ENCODE measurements around the gene PHACTR2. TPM values are rescaled to one million over a fixed set of nuclear protein-coding genes. Genes with fewer than 3 reads are reported as not detected.

Gene PHACTR2
- total RNA-seq, 4 donors from 2014 or later: 50.8 to 102 (median 65.1) TPM

DNA sequence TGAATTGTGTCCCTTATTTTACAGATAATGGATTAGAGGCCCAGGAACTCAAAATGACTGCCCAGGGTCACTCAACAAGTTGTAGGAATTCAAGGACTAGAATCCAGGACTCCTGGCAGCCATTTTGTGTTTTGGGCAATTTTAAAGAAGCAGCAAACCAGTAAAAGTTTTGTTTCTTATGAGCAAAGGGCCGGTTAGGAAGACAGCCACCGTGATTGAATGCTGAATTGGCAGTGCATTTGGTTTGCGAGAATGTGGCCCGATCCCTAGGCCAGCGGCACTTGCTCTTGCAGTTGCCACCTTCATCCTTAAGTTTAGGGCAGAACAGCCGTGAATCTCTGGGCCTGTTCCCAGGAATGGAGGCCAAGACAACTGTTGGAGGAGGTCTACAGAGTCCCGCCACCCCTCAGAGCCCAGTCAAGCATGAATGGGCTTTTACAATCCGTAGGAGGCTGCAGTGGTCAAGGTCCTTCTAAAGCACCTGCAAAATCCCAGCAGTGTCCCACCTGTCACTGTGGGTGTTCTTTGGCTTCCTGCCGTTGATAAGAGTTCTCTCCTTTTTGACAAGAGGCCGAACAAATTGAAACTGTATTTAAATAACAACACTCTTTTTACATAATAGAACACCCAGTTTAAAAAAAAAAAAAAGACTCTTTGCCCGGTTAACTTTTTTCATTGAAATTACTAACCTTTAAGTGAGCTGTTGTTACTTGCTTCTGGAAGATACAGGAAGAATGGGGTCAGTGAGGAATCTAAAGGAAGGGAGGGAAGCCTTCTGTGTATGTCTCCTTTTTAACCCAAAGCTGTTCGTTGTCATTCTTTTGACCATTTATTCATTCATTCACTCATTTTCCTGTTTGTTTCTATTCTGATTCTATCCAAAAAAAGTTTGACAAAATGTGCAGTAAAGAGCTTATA lies 68.7 kb downstream of the PHACTR2 start:
- no peak for ATAC-seq (ENCODE audit: low FRiP score)
- TF ChIP-seq, protein P1, sequence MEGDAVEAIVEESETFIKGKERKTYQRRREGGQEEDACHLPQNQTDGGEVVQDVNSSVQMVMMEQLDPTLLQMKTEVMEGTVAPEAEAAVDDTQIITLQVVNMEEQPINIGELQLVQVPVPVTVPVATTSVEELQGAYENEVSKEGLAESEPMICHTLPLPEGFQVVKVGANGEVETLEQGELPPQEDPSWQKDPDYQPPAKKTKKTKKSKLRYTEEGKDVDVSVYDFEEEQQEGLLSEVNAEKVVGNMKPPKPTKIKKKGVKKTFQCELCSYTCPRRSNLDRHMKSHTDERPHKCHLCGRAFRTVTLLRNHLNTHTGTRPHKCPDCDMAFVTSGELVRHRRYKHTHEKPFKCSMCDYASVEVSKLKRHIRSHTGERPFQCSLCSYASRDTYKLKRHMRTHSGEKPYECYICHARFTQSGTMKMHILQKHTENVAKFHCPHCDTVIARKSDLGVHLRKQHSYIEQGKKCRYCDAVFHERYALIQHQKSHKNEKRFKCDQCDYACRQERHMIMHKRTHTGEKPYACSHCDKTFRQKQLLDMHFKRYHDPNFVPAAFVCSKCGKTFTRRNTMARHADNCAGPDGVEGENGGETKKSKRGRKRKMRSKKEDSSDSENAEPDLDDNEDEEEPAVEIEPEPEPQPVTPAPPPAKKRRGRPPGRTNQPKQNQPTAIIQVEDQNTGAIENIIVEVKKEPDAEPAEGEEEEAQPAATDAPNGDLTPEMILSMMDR (IDR thresholded peaks at IDR 0.05): no peak
- no peak for DNase-seq (ENCODE audit: low spot score)

DNA sequence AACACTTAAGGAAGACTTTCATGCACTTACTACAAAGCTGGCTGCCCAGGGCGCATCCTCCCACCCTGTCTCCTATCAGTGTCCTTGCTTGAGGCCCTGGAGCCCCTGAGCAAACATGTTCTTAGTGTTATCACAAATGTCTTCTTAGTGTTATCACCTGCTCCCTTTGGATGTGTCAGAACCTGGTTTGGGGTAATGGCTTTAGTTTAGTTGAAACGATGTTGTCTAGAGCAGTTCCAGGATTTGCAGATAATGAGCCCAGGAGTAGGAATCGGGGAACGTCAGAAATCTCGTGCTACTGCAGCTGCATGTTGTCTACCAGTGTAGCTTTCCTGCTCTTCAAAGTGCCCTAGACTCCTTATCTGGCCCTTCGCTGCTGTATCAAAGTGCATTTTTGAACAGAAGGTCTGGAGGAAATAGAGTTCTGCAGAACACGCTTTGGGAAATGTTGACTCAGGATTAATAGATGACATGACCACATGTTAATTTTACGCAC lies 69.6 kb downstream of the PHACTR2 start:
- TF ChIP-seq, protein P1 (IDR thresholded peaks at IDR 0.05): no peak
- ATAC-seq (ENCODE audit: low FRiP score) (no peak), DNase-seq (ENCODE audit: low spot score) (no peak)

DNA sequence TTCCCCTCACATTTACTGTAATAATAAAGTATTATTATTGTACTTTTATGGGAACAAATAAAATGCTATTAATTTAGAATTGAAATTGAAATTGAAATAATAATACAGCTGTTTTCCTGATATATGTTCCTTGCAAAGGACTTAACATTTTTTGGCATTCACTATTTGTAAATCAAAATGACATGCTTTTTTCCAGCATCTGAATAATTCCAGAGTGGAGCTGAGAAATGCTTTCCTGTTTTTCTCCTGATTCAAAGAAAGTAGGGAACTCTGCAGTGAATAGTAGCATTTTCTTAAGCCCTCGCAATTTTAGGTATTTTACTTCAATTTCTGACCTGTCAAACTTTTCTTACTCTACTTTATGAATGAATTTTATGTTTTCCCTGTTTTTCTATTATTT lies 72.1 kb downstream of the PHACTR2 start:
- ATAC-seq (ENCODE audit: low FRiP score) (no peak), DNase-seq (ENCODE audit: low spot score) (no peak)
- TF ChIP-seq, protein P1 (IDR thresholded peaks at IDR 0.05): no peak

DNA sequence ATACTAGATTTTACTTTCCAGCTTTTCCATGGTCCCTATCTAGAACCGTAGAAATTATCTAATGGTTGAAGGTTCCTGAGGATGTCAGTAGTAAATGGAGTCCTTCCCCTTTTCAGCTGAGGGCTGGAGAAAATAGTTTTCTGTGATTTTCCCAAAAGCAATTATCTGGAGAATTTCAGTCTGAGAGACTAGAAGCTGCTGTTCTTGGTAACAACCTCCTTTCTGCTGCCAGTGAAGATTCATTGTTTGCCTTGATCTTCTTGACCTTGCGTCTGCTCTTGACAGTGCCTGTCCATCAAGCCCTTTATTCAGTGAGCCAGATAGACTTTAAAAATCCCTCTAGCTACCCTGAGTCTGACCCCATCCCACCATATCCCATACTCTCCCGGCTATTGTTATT lies 73.1 kb downstream of the PHACTR2 start:
- no peak for DNase-seq (ENCODE audit: low spot score)
- no peak for ATAC-seq (ENCODE audit: low FRiP score)
- TF ChIP-seq, protein P1 (IDR thresholded peaks at IDR 0.05): no peak

DNA sequence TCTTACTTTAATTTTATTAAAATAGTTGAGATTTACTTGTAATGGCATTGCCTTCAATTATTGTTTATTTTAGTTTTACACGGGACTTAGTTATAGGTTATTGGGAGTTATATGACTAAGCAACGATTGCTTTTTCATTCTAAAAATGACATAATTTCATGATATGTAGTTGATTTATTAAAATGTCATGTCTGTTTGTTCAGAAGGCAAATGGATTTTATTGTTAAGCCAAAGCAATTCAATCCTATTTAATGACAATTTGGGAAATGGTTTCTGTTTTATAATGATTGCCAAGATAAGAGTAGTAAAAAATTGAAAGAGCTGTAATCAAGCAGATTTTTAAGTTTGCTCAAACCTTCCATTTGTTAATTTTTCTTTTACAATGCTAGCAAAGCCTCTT lies 74.7 kb downstream of the PHACTR2 start:
- TF ChIP-seq, protein P1 (IDR thresholded peaks at IDR 0.05): no peak
- no peak for ATAC-seq (ENCODE audit: low FRiP score)
- DNase-seq (ENCODE audit: low spot score): no peak

DNA sequence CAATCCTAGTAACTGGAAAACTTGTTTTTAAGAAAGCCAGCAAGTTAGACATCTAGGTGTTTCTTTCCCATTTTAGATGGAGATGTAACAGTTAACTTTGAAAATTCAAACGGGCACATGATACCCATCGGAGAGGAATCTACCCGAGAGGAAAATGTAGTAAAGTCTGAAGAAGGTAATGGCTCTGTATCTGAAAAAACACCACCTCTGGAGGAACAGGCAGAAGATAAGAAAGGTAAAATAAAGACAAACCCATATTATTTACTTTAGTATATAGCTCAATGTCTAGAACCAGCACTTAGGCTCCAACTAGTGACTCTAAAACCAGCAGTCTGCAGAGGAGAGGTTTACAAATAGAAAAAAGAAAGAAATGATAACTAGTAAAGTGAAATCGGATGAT lies 75.9 kb downstream of the PHACTR2 start:
- ATAC-seq (ENCODE audit: low FRiP score) (no peak), DNase-seq (ENCODE audit: low spot score) (no peak)
- TF ChIP-seq, protein P1 (IDR thresholded peaks at IDR 0.05): no peak

DNA sequence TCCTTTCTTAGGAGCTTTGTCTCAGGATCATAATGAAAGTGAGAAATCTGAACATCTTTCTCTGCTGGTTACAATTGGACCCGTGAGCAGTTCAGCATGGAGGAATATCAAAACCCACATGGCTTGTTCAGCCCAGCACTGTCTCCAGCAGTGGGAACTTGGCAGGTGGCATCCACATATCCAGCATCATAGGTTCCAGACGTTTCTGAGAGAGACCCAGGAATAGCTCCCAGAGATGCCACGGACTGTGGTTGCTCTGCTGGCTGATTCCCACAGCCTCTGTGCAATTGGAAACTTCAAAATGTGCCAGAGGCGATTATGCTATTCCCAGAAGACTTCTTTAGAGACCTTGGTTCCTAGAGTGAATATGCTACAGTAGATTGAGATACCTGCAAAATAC lies 76.4 kb downstream of the PHACTR2 start:
- TF ChIP-seq, protein P1 (IDR thresholded peaks at IDR 0.05): no peak
- ATAC-seq (ENCODE audit: low FRiP score): no peak
- DNase-seq (ENCODE audit: low spot score): no peak
